NCI-H2227 treated with DMSO at 0.1 percent for 48 hours (cell line): ENCODE data around the gene COL11A2.
"Not testable (repeated sequence)": the region's sequence is repeated elsewhere in the genome, so short reads cannot be mapped to it uniquely, and the experiment has no call there.

Source experiments
- DNase-seq: peaks from one replicate; lab custom pipeline; 2025; lab: John Stamatoyannopoulos, UW

The COL11A2 gene

GRCh38 chr6:33156561-33156960, 35.7 kb downstream of the COL11A2 start:
- DNase-seq: no peak

- DNase-seq: no peak
Observed at GRCh38 chr6:33154349-33154748, 37.9 kb downstream of the COL11A2 start.

- DNase-seq: no peak
Observed at GRCh38 chr6:33151050-33151449, 41.2 kb downstream of the COL11A2 start.

- not testable (repeated sequence) for DNase-seq
Observed at GRCh38 chr6:33150560-33150959, 41.7 kb downstream of the COL11A2 start.

GRCh38 chr6:33147807-33148666, 44.2 kb downstream of the COL11A2 start:
- peak; percentile 48 for DNase-seq

- peak; percentile 28 for DNase-seq
Observed at GRCh38 chr6:33144373-33144772, 47.9 kb downstream of the COL11A2 start.

GRCh38 chr6:33143113-33143770, 49.0 kb downstream of the COL11A2 start:
- no peak for DNase-seq

- no peak for DNase-seq
Observed at GRCh38 chr6:33142501-33143070, 49.7 kb downstream of the COL11A2 start.

- no peak for DNase-seq
Observed at GRCh38 chr6:33140556-33140955, 51.7 kb downstream of the COL11A2 start.

GRCh38 chr6:33139596-33140206, 52.6 kb downstream of the COL11A2 start:
- DNase-seq: no peak

GRCh38 chr6:33136310-33136900, 55.9 kb downstream of the COL11A2 start:
- no peak for DNase-seq

GRCh38 chr6:33132081-33132524, 60.2 kb downstream of the COL11A2 start:
- no peak for DNase-seq

GRCh38 chr6:33128318-33128717, 63.9 kb downstream of the COL11A2 start:
- DNase-seq: no peak

- DNase-seq: no peak
Observed at GRCh38 chr6:33126101-33126714, 66.1 kb downstream of the COL11A2 start.

- DNase-seq: no peak
Observed at GRCh38 chr6:33124947-33125346, 67.3 kb downstream of the COL11A2 start.

GRCh38 chr6:33124525-33124901, 67.8 kb downstream of the COL11A2 start:
- no peak for DNase-seq

- DNase-seq: no peak
Observed at GRCh38 chr6:33123732-33124524, 68.3 kb downstream of the COL11A2 start.

- DNase-seq: no peak
Observed at GRCh38 chr6:33123181-33123580, 69.1 kb downstream of the COL11A2 start.

- no peak for DNase-seq
Observed at GRCh38 chr6:33120001-33120400, 72.3 kb downstream of the COL11A2 start.

GRCh38 chr6:33118525-33119123, 73.6 kb downstream of the COL11A2 start:
- DNase-seq: peak; percentile 57
